SK-N-SH (cell line): Measurements from ENCODE around the gene CRYBB3. TPM values are rescaled to one million over a fixed set of nuclear protein-coding genes. Genes with fewer than 3 reads are reported as not detected.

Source experiments
- CTCF ChIA-PET: fragments of 300-600, 350-600 bp; formaldehyde crosslinking; extraction: SDS; loops from one replicate; lab custom pipeline; 2021; lab: Yijun Ruan, JAX
- POLR2A ChIA-PET: fragments of 350-600 bp; sonication (Branson Sonifier 250); formaldehyde crosslinking; extraction: SDS; loops from one replicate; lab custom pipeline; 2020; ENCODE audit warnings: antibody characterized with exemption, inconsistent platforms; lab: Yijun Ruan, JAX
- DNase-seq: peaks from one replicate; pipeline ENCODE4 v3.0.0; 2012
- H2AFZ ChIP-seq: fragments of 200-600 bp; sonication (generic); 2 replicates; pipeline ENCODE4 v1.8.1; 2016; ENCODE audit warnings: antibody characterized with exemption, mild to moderate bottlenecking, low read depth
- H3F3A ChIP-seq: fragments of 200-600 bp; sonication (generic); replicated peaks from 2 replicates; pipeline ENCODE3; 2016; ENCODE audit warnings: antibody characterized with exemption, mild to moderate bottlenecking; ENCODE audit not compliant: insufficient read depth
- H3K27ac ChIP-seq, 2 experiments: fragments of 200-500 bp in 1 of 2; fragments of 200-600 bp in 1 of 2; sonication (Bioruptor generic) in 1 of 2; sonication (generic), shearing (Covaris generic) in 1 of 2; 2 replicates each; pipeline versions ENCODE4 v1.5.1 to v1.6.1; 2014 to 2016; ENCODE audit warnings: low read depth in 2 of 2, inconsistent platforms in 1 of 2, low read length in 1 of 2, mild to moderate bottlenecking in 1 of 2, mixed read lengths in 1 of 2
- H3K27me3 ChIP-seq: fragments of 200-600 bp; sonication (generic), shearing (Covaris generic); 2 replicates; pipeline ENCODE4 v1.6.1; 2016; ENCODE audit warnings: mixed run types; ENCODE audit not compliant: insufficient read depth
- H3K36me3 ChIP-seq, 2 experiments: fragments of 200-500 bp in 1 of 2; fragments of 200-600 bp in 1 of 2; sonication (Bioruptor generic) in 1 of 2; sonication (generic) in 1 of 2; replicated peaks in 1 of 2; 2 replicates each; pipeline versions ENCODE3 to v1.5.1; 2014 to 2016; ENCODE audit warnings: low read length in 1 of 2, mild to moderate bottlenecking in 1 of 2; ENCODE audit not compliant: insufficient read depth in 2 of 2, control insufficient read depth in 1 of 2
- H3K4me1 ChIP-seq, 2 experiments: fragments of 200-500 bp in 1 of 2; fragments of 200-600 bp in 1 of 2; sonication (Bioruptor generic) in 1 of 2; sonication (generic), shearing (Covaris generic) in 1 of 2; 2 replicates each; pipeline versions ENCODE4 v1.5.1 to v1.6.1; 2014 to 2016; ENCODE audit warnings: low read depth in 1 of 2, low read length in 1 of 2, mixed run types in 1 of 2; ENCODE audit not compliant: insufficient read depth in 2 of 2, control insufficient read depth in 1 of 2
- H3K4me2 ChIP-seq: fragments of 200-600 bp; sonication (generic), shearing (Covaris generic); 2 replicates; pipeline ENCODE4 v1.6.1; 2017; ENCODE audit warnings: mixed run types
- H3K4me3 ChIP-seq, 2 experiments: fragments of 200-500 bp in 1 of 2; fragments of 200-600 bp in 1 of 2; sonication (Bioruptor generic) in 1 of 2; sonication (generic), shearing (Covaris generic) in 1 of 2; 2 replicates each; pipeline versions ENCODE4 v1.5.1 to v1.8.1; 2014 to 2016; ENCODE audit warnings: low read depth in 2 of 2, inconsistent platforms in 1 of 2, low read length in 1 of 2, mild to moderate bottlenecking in 1 of 2, mixed read lengths in 1 of 2, moderate library complexity in 1 of 2
- H3K79me2 ChIP-seq: fragments of 200-600 bp; sonication (generic); 2 replicates; pipeline ENCODE4 v1.8.1; 2017; ENCODE audit warnings: mild to moderate bottlenecking; ENCODE audit not compliant: insufficient read depth
- H3K9ac ChIP-seq: fragments of 200-600 bp; sonication (generic); 2 replicates; pipeline ENCODE4 v1.6.1; 2017; ENCODE audit warnings: mixed run types
- H3K9me2 ChIP-seq: fragments of 200-600 bp; sonication (generic); 2 replicates; pipeline ENCODE4 v1.6.1; 2017; ENCODE audit warnings: mixed run types
- H3K9me3 ChIP-seq: fragments of 200-600 bp; sonication (generic); 2 replicates; pipeline ENCODE4 v1.6.1; 2017; ENCODE audit warnings: mixed run types, mild to moderate bottlenecking, moderate library complexity
- H4K20me1 ChIP-seq: fragments of 200-600 bp; sonication (generic); 2 replicates; pipeline ENCODE4 v1.6.1; 2017; ENCODE audit warnings: mild to moderate bottlenecking, mixed run types; ENCODE audit not compliant: insufficient read depth
- CHD2 ChIP-seq: fragments of 150-350 bp; IDR thresholded peaks from 2 replicates; pipeline ENCODE4 v1.6.1; 2018; ENCODE audit warnings: low read length; ENCODE audit not compliant: partially characterized antibody
- CTCF ChIP-seq: fragments of 200-600 bp; sonication (generic); IDR thresholded peaks from 2 replicates; pipeline ENCODE4 v1.6.1; 2017; ENCODE audit warnings: antibody characterized with exemption, mild to moderate bottlenecking, moderate library complexity
- ELF1 ChIP-seq: IDR thresholded peaks from 2 replicates; pipeline ENCODE4 v1.4.0; 2012
- EP300 ChIP-seq, 2 experiments: IDR thresholded peaks; 2 replicates each; pipeline versions ENCODE4 v1.4.0 to v1.6.1; 2012; ENCODE audit warnings: borderline replicate concordance in 1 of 2, low read depth in 1 of 2, low read length in 1 of 2
- FOXJ3 ChIP-seq: sonication (generic); formaldehyde crosslinking; IDR thresholded peaks from 2 replicates; pipeline ENCODE4 v1.5.1; 2020; ENCODE audit warnings: mild to moderate bottlenecking, missing genetic modification reagents
- GABPA ChIP-seq: IDR thresholded peaks from 2 replicates; pipeline ENCODE4 v1.4.0; 2012; ENCODE audit warnings: low read depth, mild to moderate bottlenecking
- IRF3 ChIP-seq: fragments of 150-350 bp; IDR thresholded peaks from 2 replicates; pipeline ENCODE4 v1.6.1; 2016; ENCODE audit warnings: mild to moderate bottlenecking, low read depth, low read length
- JUND ChIP-seq: IDR thresholded peaks from 2 replicates; pipeline ENCODE4 v1.4.0; 2012
- MEF2A ChIP-seq: IDR thresholded peaks from 2 replicates; pipeline ENCODE4 v1.4.0; 2012; ENCODE audit warnings: low read depth, borderline replicate concordance
- PBX3 ChIP-seq: IDR thresholded peaks from 2 replicates; pipeline ENCODE4; 2012
- POLR2AphosphoS5 ChIP-seq: IDR thresholded peaks from 2 replicates; pipeline ENCODE4 v1.6.1; 2012; ENCODE audit warnings: low read depth, low read length
- RAD21 ChIP-seq: IDR thresholded peaks from 2 replicates; pipeline ENCODE4 v1.6.1; 2012; ENCODE audit warnings: mild to moderate bottlenecking, low read length
- RFX5 ChIP-seq: IDR thresholded peaks from 2 replicates; pipeline ENCODE4 v1.6.1; 2012; ENCODE audit warnings: mild to moderate bottlenecking, improper control_type of control experiment, low read length
- RXRA ChIP-seq: IDR thresholded peaks from 2 replicates; pipeline ENCODE4 v1.4.0; 2012; ENCODE audit warnings: low read depth, mild to moderate bottlenecking, borderline replicate concordance
- SIN3A ChIP-seq: IDR thresholded peaks from 2 replicates; pipeline ENCODE4 v1.6.1; 2012; ENCODE audit warnings: low read depth, mild to moderate bottlenecking, low read length, moderate library complexity, borderline replicate concordance
- TAF1 ChIP-seq: IDR thresholded peaks from 2 replicates; pipeline ENCODE4 v1.6.1; 2012; ENCODE audit warnings: low read depth, mild to moderate bottlenecking, low read length, moderate library complexity, borderline replicate concordance
- TCF12 ChIP-seq: IDR thresholded peaks from 2 replicates; pipeline ENCODE4 v1.4.0; 2012
- WGBS: methylation state at CpG from one replicate; pipeline ENCODE4 v1.1.6; 2017; ENCODE audit warnings: low lambda C conversion rate; 5-methylcytosine and 5-hydroxymethylcytosine counted together
- polyA plus RNA-seq, 3 experiments: library from polyadenylated mRNA; depleted of rRNA; stranded (reverse); fragments of >200 nt; gene quantifications; 2 replicates each; pipeline ENCODE4 v1.2.3, GENCODE V29; 2012

CRYBB3 gene
- polyA plus RNA-seq, 1 of the 3 experiments (the other 2 are of a cell fraction) = 0.35 TPM

GRCh38 chr22:25176799-25177198 is 22.9 kb upstream of the CRYBB3 start:
- no peaks in the 10 kb centered on the region for H3K27me3 ChIP-seq
- CTCF ChIA-PET = interaction anchor here (1.5 to 2.0 kb wide), 2 partner anchors 25 to 66 kb away, joined by 4 to 6 read pairs; no protein-coding TSS in a partner anchor
- no peaks in the 10 kb centered on the region for H3K79me2 ChIP-seq
- 0 out of 2 replicates have a peak, but pooled peaks cover 5% of the 10 kb centered on the region for H3K9me3 ChIP-seq
- TF ChIP-seq TCF12 (no peak), SIN3A (no peak), GABPA (no peak), ELF1 (no peak), RXRA (no peak), CTCF (no peak), RAD21 (no peak), EP300 (IDR thresholded peaks at IDR 0.05; ENCODE audit: borderline replicate concordance in 1 of 2, low read depth in 1 of 2, low read length in 1 of 2) (no peak), IRF3 (no peak), POLR2AphosphoS5 (no peak), CHD2 (no peak), FOXJ3 (no peak), RFX5 (no peak), JUND (no peak), PBX3 (no peak), TAF1 (no peak), MEF2A (no peak)
- TF ChIP-seq, all 33 proteins: peak for 0
- WGBS = 91% methylated on average over 3 of the region's 3 CpGs
- Histone ChIP-seq H2AFZ (no peak overlapping the region), H4K20me1 (no peaks in the 10 kb centered on the region), H3K9ac (no peak overlapping the region), H3K4me3 (no peak overlapping the region), H3K4me1 (no peaks in the 10 kb centered on the region), H3F3A (no peaks in the 10 kb centered on the region), H3K4me2 (no peak overlapping the region), H3K36me3 (peaks cover 16 to 46% of the 10 kb centered on the region in 2 experiments), H3K9me2 (no peaks in the 10 kb centered on the region), H3K27ac (no peak overlapping the region)
- POLR2A ChIA-PET = no interaction called here
- DNase-seq = no peak
